OCI-LY3 (cell line): Measurements from ENCODE around the gene KRT81.

ENCODE experiments used
- EZH2phosphoT487 ChIP-seq: fragments of 200-600 bp; shearing (Covaris generic); IDR thresholded peaks from 2 replicates; pipeline ENCODE4 v1.6.1; 2018; ENCODE audit warnings: antibody characterized with exemption, mixed run types, low read depth
- TF ChIP-seq, protein P1 (sequence below): fragments of 200-600, 300-600 bp; sonication (generic); IDR thresholded peaks from 2 replicates; pipeline ENCODE4 v1.5.1; 2014; ENCODE audit warnings: antibody characterized with exemption, low read length, low read depth

DNA sequence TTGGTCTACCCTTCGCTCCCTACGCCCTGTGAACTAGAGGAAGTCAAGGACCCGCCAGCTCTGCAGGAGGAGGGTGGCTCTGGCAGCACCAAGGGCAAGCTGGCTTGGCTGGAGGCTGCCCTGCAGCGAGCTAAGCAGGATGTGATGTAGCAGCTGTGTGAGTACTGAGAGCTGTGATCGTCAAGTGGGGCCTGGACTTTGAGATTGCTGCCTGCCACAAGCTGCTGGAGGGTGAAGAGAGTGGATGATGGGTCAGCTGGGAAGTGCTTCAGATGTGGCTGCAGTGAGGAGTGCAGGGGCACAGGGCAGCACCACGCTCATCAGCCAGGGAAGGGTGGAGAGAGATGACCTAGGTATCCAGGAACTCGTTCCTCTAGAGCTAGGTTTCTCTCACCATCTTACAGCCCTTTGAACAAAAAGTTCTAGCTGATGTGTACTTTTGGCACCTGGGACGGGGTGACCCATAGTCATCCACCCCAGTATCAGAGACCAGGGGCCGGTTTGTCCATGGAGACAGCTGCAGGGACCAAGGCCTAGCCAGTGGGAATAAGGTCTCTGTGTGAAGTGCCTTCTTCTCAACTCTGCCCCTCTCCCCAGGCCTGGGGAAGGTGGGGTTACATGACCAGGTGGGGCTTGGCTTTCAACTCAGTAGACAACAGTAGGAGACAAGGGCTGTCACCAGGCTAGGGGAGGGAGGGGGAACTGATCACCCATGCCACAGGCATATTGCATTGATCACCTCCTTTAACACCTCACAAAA, 13.7 kb downstream of the KRT81 start:
- TF ChIP-seq, protein P1, sequence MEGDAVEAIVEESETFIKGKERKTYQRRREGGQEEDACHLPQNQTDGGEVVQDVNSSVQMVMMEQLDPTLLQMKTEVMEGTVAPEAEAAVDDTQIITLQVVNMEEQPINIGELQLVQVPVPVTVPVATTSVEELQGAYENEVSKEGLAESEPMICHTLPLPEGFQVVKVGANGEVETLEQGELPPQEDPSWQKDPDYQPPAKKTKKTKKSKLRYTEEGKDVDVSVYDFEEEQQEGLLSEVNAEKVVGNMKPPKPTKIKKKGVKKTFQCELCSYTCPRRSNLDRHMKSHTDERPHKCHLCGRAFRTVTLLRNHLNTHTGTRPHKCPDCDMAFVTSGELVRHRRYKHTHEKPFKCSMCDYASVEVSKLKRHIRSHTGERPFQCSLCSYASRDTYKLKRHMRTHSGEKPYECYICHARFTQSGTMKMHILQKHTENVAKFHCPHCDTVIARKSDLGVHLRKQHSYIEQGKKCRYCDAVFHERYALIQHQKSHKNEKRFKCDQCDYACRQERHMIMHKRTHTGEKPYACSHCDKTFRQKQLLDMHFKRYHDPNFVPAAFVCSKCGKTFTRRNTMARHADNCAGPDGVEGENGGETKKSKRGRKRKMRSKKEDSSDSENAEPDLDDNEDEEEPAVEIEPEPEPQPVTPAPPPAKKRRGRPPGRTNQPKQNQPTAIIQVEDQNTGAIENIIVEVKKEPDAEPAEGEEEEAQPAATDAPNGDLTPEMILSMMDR = no peak
- no peak for TF ChIP-seq EZH2phosphoT487
